Gastrocnemius medialis (tissue), 4 donors: ENCODE data around the gene ZBTB7B. TPM values are rescaled to one million over a fixed set of nuclear protein-coding genes. Genes with fewer than 3 reads are reported as not detected.

Experiments
- ATAC-seq, 2 donors: fragments of 150-250 bp; one replicate each; pipeline ENCODE4 v1.9.1; 2016
- DNase-seq, 2 donors: peaks; one replicate each; pipeline ENCODE4 v3.0.0-alpha.2; 2019
- H3K27ac ChIP-seq, 4 donors: fragments of 200-600 bp; sonication (generic); 1 replicate in 1 of 4; 2 replicates in 3 of 4; pipeline ENCODE4 v1.5.1; 2016 to 2018; ENCODE audit warnings: mild to moderate bottlenecking in 2 of 4, moderate library complexity in 1 of 4
- H3K27me3 ChIP-seq, 3 donors: fragments of 200-600 bp; sonication (generic) in 2 of 3; 1 replicate in 1 of 3; 2 replicates in 2 of 3; pipeline versions ENCODE4 v1.5.1 to v1.6.0; 2016 to 2019; ENCODE audit warnings: mild to moderate bottlenecking in 1 of 3, moderate library complexity in 1 of 3
- H3K36me3 ChIP-seq, 2 donors: fragments of 200-600 bp; sonication (generic) in 1 of 2; one replicate each; pipeline ENCODE4 v1.5.1; 2017 to 2018
- H3K4me1 ChIP-seq, 2 donors: fragments of 200-600 bp; sonication (generic) in 1 of 2; one replicate each; pipeline ENCODE4 v1.5.1; 2016 to 2017; ENCODE audit warnings: mild to moderate bottlenecking in 2 of 2
- H3K4me3 ChIP-seq, 4 donors: fragments of 200-600 bp; sonication (generic) in 3 of 4; 1 replicate in 1 of 4; 2 replicates in 3 of 4; pipeline ENCODE4 v1.5.1; 2016 to 2019; ENCODE audit warnings: mild to moderate bottlenecking in 2 of 4
- H3K9me3 ChIP-seq, 3 donors: fragments of 200-600 bp; sonication (generic) in 2 of 3; 1 replicate in 1 of 3; 2 replicates in 2 of 3; pipeline ENCODE4 v1.5.1; 2016 to 2019
- POLR2A ChIP-seq, 2 donors: fragments of 450-650 bp; IDR thresholded peaks; one replicate each; pipeline ENCODE4 v1.6.1; 2017; ENCODE audit warnings: antibody characterized with exemption in 2 of 2, mild to moderate bottlenecking in 2 of 2, moderate library complexity in 2 of 2
- in situ Hi-C, 4 donors: fragments of 200-750 bp; cut with MboI; loops; one replicate each; pipeline versions ENCODE4 v1.15.0 to v1.8.0; 2017; ENCODE audit warnings: low sequenced_read_pairs in 4 of 4
- intact Hi-C: fragments of 100-400 bp; cut with DNase I; formaldehyde crosslinking; loops from one replicate; pipeline ENCODE4 v1.15.1; 2023; ENCODE audit warnings: low total_unique reads
- total RNA-seq, 4 donors: library from RNA; depleted of rRNA; stranded (reverse); fragments of >200 nt; gene quantifications; one replicate each; pipeline versions ENCODE4 v1.1.0 to v1.2.3, GENCODE V29; 2016
- TF ChIP-seq, protein P1 (sequence below), 5 experiments: fragments of 450-650 bp in 3 of 5; fragments of 200-600 bp in 2 of 5; sonication (generic) in 2 of 5; IDR thresholded peaks in 4 of 5; conservative IDR thresholded peaks in 1 of 5; 1 replicate in 4 of 5; 2 replicates in 1 of 5; pipeline ENCODE4 v1.5.1; 2016 to 2019; ENCODE audit warnings: antibody characterized with exemption in 5 of 5, mild to moderate bottlenecking in 3 of 5, moderate library complexity in 3 of 5

The ZBTB7B gene
- total RNA-seq, 4 donors from 2014 or later, result 61.3 to 100 (median 73.1) TPM

DNA sequence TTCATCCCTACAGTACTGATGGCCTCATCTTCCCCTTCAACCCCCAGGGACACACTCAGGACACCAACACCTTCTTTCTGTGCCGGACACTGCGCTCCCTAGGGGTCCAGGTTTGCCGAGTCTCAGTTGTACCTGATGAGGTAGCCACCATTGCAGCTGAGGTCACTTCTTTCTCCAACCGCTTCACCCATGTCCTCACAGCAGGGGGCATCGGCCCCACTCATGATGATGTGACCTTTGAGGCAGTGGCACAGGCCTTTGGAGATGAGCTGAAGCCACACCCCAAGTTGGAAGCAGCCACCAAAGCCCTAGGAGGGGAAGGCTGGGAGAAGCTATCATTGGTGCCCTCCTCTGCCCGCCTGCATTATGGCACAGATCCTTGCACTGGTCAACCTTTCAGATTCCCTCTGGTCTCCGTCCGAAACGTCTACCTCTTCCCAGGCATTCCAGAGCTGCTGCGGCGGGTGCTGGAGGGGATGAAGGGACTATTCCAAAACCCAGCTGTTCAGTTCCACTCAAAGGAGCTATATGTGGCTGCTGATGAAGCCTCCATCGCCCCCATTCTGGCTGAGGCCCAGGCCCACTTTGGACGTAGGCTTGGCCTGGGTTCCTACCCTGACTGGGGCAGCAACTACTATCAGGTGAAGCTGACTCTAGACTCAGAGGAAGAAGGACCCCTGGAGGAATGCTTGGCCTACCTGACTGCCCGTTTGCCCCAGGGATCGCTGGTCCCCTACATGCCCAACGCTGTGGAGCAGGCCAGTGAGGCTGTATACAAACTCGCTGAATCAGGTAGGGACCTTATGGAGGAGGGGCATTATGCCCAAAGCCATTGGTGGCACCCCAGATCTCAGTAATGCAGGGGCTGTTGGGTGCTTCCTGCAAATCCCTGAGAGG is 14.3 kb upstream of the ZBTB7B start:
- no peaks in the 10 kb centered on the region for H3K27me3 ChIP-seq
- intact Hi-C loops, result no loop called here
- peaks cover 0 to 33% of the 10 kb centered on the region in 2 donors for H3K36me3 ChIP-seq
- no peak overlapping the region for H3K4me3 ChIP-seq
- H3K9me3 ChIP-seq, result no peaks in the 10 kb centered on the region
- in situ Hi-C loops, result no loop called here
- TF ChIP-seq, protein P1, sequence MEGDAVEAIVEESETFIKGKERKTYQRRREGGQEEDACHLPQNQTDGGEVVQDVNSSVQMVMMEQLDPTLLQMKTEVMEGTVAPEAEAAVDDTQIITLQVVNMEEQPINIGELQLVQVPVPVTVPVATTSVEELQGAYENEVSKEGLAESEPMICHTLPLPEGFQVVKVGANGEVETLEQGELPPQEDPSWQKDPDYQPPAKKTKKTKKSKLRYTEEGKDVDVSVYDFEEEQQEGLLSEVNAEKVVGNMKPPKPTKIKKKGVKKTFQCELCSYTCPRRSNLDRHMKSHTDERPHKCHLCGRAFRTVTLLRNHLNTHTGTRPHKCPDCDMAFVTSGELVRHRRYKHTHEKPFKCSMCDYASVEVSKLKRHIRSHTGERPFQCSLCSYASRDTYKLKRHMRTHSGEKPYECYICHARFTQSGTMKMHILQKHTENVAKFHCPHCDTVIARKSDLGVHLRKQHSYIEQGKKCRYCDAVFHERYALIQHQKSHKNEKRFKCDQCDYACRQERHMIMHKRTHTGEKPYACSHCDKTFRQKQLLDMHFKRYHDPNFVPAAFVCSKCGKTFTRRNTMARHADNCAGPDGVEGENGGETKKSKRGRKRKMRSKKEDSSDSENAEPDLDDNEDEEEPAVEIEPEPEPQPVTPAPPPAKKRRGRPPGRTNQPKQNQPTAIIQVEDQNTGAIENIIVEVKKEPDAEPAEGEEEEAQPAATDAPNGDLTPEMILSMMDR (IDR thresholded peaks at IDR 0.05 in 4 of 5, conservative IDR thresholded peaks at IDR 0.05 in 1 of 5), result no peak
- TF ChIP-seq POLR2A (IDR thresholded peaks at IDR 0.05), result no peak
- DNase-seq (no peak), ATAC-seq (no peak)
- H3K27ac ChIP-seq, result no peak overlapping the region
- H3K4me1 ChIP-seq, result peaks cover 7 to 24% of the 10 kb centered on the region in 2 donors

DNA sequence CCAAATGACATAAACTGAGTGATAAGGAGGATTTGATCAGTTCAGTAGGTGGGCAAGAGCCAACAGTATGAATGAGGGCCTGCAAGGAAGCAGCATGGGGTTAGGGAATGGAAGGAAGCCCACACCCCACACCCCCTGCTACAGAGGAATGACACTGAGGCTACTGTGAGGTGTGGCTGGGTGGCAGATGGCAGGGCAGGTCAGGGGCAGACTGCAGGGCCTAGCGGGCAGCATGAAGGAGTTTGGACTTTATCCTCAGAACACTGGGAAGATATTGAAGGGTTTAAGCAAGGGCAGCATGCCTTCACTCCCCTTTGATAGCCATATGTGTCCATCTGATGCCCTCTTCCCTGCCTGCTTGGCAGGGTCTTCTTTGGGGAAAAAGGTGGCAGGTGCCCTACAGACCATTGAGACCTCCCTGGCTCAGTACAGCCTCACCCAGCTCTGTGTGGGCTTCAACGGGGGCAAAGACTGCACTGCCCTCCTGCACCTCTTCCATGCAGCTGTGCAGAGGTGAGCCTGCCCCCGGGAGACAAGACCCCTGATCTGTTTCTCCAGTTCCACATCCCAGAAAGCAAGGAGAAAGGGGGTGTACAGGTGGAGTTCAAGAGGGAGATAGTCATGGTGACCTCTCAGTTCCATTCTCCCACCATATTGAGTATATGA is 13.3 kb upstream of the ZBTB7B start:
- ATAC-seq, result no peak
- DNase-seq, result no peak
- Histone ChIP-seq H3K36me3 (peaks cover 0 to 33% of the 10 kb centered on the region in 2 donors), H3K4me1 (peaks cover 0 to 14% of the 10 kb centered on the region in 2 donors), H3K27ac (no peak overlapping the region), H3K4me3 (no peak overlapping the region), H3K27me3 (no peaks in the 10 kb centered on the region), H3K9me3 (no peaks in the 10 kb centered on the region)
- intact Hi-C loops, result no loop called here
- in situ Hi-C loops, result no loop called here
- TF ChIP-seq POLR2A (IDR thresholded peaks at IDR 0.05), result no peak
- TF ChIP-seq, protein P1 (IDR thresholded peaks at IDR 0.05 in 4 of 5, conservative IDR thresholded peaks at IDR 0.05 in 1 of 5), result no peak

- Histone ChIP-seq H3K4me1 (peaks cover 0 to 5% of the 10 kb centered on the region in 2 donors), H3K27ac (no peak overlapping the region), H3K4me3 (no peak overlapping the region), H3K36me3 (peaks cover 0 to 33% of the 10 kb centered on the region in 2 donors), H3K27me3 (no peaks in the 10 kb centered on the region), H3K9me3 (no peaks in the 10 kb centered on the region)
- in situ Hi-C loops, result no loop called here
- TF ChIP-seq, protein P1 (IDR thresholded peaks at IDR 0.05 in 4 of 5, conservative IDR thresholded peaks at IDR 0.05 in 1 of 5), result no peak
- no peak for TF ChIP-seq POLR2A (IDR thresholded peaks at IDR 0.05)
- DNase-seq (no peak), ATAC-seq (no peak)
- intact Hi-C loops, result no loop called here
Observed at GRCh38 chr1:154990276-154990675, 12.3 kb upstream of the ZBTB7B start.

DNA sequence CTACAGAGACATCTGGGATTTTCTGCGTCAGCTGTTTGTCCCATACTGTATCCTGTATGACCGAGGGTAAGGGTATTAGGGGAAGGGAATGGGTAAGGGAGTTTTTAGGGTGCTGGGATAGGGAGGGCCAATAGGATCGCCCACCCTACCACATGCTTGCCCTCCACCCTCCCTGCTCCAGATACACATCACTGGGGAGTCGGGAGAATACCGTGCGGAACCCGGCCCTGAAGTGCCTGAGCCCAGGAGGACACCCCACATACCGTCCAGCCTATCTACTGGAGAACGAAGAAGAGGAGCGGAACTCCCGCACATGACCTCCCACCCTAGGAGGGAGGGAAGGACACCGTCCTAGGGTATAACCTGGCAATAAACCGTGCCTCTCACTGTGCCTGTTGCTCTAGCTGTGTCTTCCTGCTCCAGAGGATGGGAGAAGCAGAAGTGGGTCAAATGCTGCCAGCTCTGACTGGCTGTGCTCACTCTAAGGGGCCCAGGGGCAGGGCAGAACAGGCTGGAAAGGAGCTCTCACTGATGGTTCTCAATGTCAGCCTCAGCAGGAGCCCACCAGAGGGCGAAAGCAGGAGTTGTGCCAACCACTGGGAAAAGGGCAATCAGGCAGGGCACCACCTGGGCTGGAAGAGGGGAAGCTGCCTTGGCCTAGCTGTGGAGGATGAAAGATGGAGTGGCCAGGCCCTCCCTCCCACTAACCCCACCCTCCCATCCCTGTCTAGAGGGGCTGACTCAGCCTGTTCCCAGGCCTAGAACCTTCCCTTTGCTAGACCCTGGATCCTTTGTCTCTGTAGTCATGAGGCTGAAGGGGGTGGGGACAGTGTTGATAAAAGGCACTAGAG is 9.7 kb upstream of the ZBTB7B start:
- DNase-seq, result no peak
- Histone ChIP-seq H3K27ac (no peak overlapping the region), H3K4me1 (peaks cover 0 to 5% of the 10 kb centered on the region in 2 donors), H3K36me3 (peaks cover 0 to 27% of the 10 kb centered on the region in 2 donors), H3K27me3 (no peaks in the 10 kb centered on the region), H3K9me3 (no peaks in the 10 kb centered on the region), H3K4me3 (no peak overlapping the region)
- intact Hi-C loops, result no loop called here
- TF ChIP-seq, protein P1 (IDR thresholded peaks at IDR 0.05 in 4 of 5, conservative IDR thresholded peaks at IDR 0.05 in 1 of 5), result no peak
- no peak for TF ChIP-seq POLR2A (IDR thresholded peaks at IDR 0.05)
- in situ Hi-C loops, result no loop called here
- ATAC-seq, result no peak
